HepG2 (cell line): ENCODE data around the gene ANKRD65. TPM values are rescaled to one million over a fixed set of nuclear protein-coding genes. Genes with fewer than 3 reads are reported as not detected.

Experiments
- BRF2 ChIP-seq: sonication (generic); formaldehyde crosslinking; IDR thresholded peaks from 2 replicates; pipeline ENCODE4 v1.8.1; 2022; ENCODE audit warnings: mild to moderate bottlenecking, missing genetic modification reagents
- KDM1A ChIP-seq: IDR thresholded peaks from 2 replicates; pipeline ENCODE4 v1.6.1; 2016; ENCODE audit warnings: missing compliant biosample characterization
- KDM5B ChIP-seq: sonication (generic); formaldehyde crosslinking; IDR thresholded peaks from 2 replicates; pipeline ENCODE4 v1.4.0; 2020; ENCODE audit warnings: missing genetic modification reagents, mild to moderate bottlenecking, borderline replicate concordance
- KDM6A ChIP-seq: IDR thresholded peaks from 2 replicates; pipeline ENCODE4 v1.6.1; 2016; ENCODE audit warnings: low read depth
- LCORL ChIP-seq, 2 experiments: fragments of 450-650 bp in 1 of 2; sonication (generic) in 1 of 2; formaldehyde crosslinking in 1 of 2; IDR thresholded peaks; 2 replicates each; pipeline versions ENCODE4 v1.5.0 to v1.6.1; 2017 to 2020; ENCODE audit warnings: antibody characterized with exemption in 1 of 2, missing genetic modification reagents in 1 of 2
- MAX ChIP-seq: IDR thresholded peaks from 2 replicates; pipeline ENCODE4 v1.6.1; 2012; ENCODE audit warnings: inconsistent platforms
- NFE2L1 ChIP-seq: sonication (generic); formaldehyde crosslinking; IDR thresholded peaks from 2 replicates; pipeline ENCODE4 v1.4.0; 2020; ENCODE audit warnings: missing genetic modification reagents, mild to moderate bottlenecking, borderline replicate concordance
- NFRKB ChIP-seq: fragments of 450-650 bp; IDR thresholded peaks from 2 replicates; pipeline ENCODE4 v1.6.1; 2017
- POLR2AphosphoS2 ChIP-seq: IDR thresholded peaks from 2 replicates; pipeline ENCODE4 v1.6.1; 2011; ENCODE audit warnings: low read depth, low read length, improper control_type of control experiment
- PREB ChIP-seq: sonication (generic); formaldehyde crosslinking; IDR thresholded peaks from 2 replicates; pipeline ENCODE4 v1.4.0; 2020; ENCODE audit warnings: missing genetic modification reagents
- RORA ChIP-seq: sonication (generic); formaldehyde crosslinking; IDR thresholded peaks from 2 replicates; pipeline ENCODE4 v1.5.0; 2020; ENCODE audit warnings: mild to moderate bottlenecking, missing genetic modification reagents, moderate library complexity
- SMAD9 ChIP-seq: sonication (generic); formaldehyde crosslinking; IDR thresholded peaks from 2 replicates; pipeline ENCODE4 v1.5.1; 2020; ENCODE audit warnings: mild to moderate bottlenecking, missing genetic modification reagents
- SMYD3 ChIP-seq: sonication (generic); formaldehyde crosslinking; IDR thresholded peaks from 2 replicates; pipeline ENCODE4 v1.8.1; 2023; ENCODE audit warnings: mild to moderate bottlenecking, missing genetic modification reagents
- TGIF2 ChIP-seq: IDR thresholded peaks from 2 replicates; pipeline ENCODE4 v1.6.1; 2016; ENCODE audit warnings: control low read depth, missing compliant biosample characterization
- ZBTB4 ChIP-seq: sonication (generic); formaldehyde crosslinking; IDR thresholded peaks from 2 replicates; pipeline ENCODE4 v1.4.0; 2020; ENCODE audit warnings: missing genetic modification reagents, mild to moderate bottlenecking, borderline replicate concordance
- ZNF143 ChIP-seq: sonication (generic); formaldehyde crosslinking; IDR thresholded peaks from 2 replicates; pipeline ENCODE4 v1.4.0; 2020; ENCODE audit warnings: missing genetic modification reagents
- ZNF20 ChIP-seq: sonication (generic); formaldehyde crosslinking; IDR thresholded peaks from 2 replicates; pipeline ENCODE4 v1.4.0; 2020; ENCODE audit warnings: mild to moderate bottlenecking, moderate library complexity, missing genetic modification reagents
- ZNF224 ChIP-seq: sonication (generic); formaldehyde crosslinking; IDR thresholded peaks from 2 replicates; pipeline ENCODE4 v1.5.0; 2020; ENCODE audit warnings: mild to moderate bottlenecking, missing genetic modification reagents
- ZNF251 ChIP-seq: sonication (generic); formaldehyde crosslinking; IDR thresholded peaks from 2 replicates; pipeline ENCODE4 v1.9.0; 2021; ENCODE audit warnings: mild to moderate bottlenecking, missing genetic modification reagents
- ZNF292 ChIP-seq: sonication (generic); formaldehyde crosslinking; IDR thresholded peaks from 2 replicates; pipeline ENCODE4 v1.8.1; 2022; ENCODE audit warnings: mild to moderate bottlenecking, low read depth, missing genetic modification reagents, borderline replicate concordance
- ZNF451 ChIP-seq: sonication (generic); formaldehyde crosslinking; IDR thresholded peaks from 2 replicates; pipeline ENCODE4 v1.5.0; 2020; ENCODE audit warnings: mild to moderate bottlenecking, missing genetic modification reagents
- ZNF574 ChIP-seq: sonication (generic); formaldehyde crosslinking; IDR thresholded peaks from 2 replicates; pipeline ENCODE4 v1.4.0; 2020; ENCODE audit warnings: missing genetic modification reagents
- polyA plus RNA-seq, 8 experiments: library from polyadenylated mRNA; depleted of rRNA in 3 of 8; stranded (reverse) in 7 of 8; unstranded in 1 of 8; fragments of >200 nt; fragmentation: Illumina TruSeq in 4 of 8; extraction: Trizol in 4 of 8; gene quantifications; 2 replicates each; pipeline versions ENCODE4 v1.2.1 to v1.2.3, GENCODE V29; 2011 to 2016; ENCODE audit warnings: low read depth in 4 of 8, missing spikeins in 1 of 8, mixed read lengths in 1 of 8; ENCODE audit not compliant: insufficient read depth in 1 of 8
- total RNA-seq, 5 experiments: library from RNA; depleted of rRNA; stranded (reverse); fragments of >200 nt; fragmentation: Illumina TruSeq; extraction: Trizol; gene quantifications; 2 replicates each; pipeline ENCODE4 v1.2.3, GENCODE V29; 2016; ENCODE audit warnings: low read depth in 1 of 5

Gene ANKRD65
- total and polyA plus RNA-seq, 2 of the 13 experiments (the other 11 are each of a cell fraction or from before 2014, with no cell fraction given), result 12.1 to 30.1 TPM

DNA sequence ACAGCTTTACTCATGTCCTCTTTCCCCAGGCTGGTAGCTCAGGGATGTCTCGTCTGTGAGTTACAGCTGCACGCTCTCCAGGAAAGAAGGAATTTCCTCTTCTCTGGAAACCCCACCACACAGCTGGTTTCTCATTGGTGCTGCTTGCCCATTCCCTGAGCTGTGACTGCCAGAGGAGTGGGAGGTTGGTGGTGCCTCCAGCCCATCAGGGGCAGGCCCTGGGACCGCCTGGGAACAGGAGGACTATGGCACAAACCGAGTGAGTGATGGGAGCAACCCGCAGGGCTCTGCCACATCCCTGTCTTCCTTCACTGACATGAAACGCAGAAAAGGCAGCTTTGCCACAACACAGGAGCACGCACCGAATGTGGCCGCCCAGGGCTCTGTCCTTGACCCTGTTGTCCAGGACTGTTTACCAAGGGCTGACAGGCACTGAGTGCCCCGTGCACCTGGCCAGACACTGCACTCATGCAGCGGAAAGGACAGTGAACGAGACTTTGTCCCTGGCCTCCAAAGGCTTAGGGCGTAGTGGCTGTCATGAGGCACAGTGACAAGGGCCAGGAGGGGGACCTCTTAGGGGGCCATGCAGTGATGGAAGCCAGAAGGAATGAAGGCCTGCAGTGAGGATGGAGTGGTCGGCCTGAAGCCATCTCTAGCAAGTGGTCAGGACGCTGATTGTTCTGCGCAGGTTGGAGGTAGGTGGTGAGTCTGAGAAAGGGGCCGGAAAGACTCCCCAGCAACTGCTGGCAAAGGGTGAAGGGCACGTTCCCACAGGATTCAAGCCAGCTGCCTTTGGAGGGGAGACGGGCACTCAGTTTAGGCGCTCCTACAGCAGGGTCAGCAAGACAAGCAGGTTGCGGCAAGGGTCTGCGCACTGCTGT lies 20.3 kb downstream of the ANKRD65 start (continued):
- TF ChIP-seq TGIF2 (CRISPR knock-in tag) (peak; percentile 99), RORA (CRISPR knock-in tag) (no peak), ZNF143 (CRISPR knock-in tag) (peak; percentile 75), POLR2AphosphoS2 (0 out of 2 replicates have a peak, but pooled peaks have one; percentile 44), NFE2L1 (CRISPR knock-in tag) (no peak), LCORL (IDR thresholded peaks at IDR 0.05) (no peak), LCORL (CRISPR knock-in tag; IDR thresholded peaks at IDR 0.05) (peak; percentile 96), KDM6A (CRISPR knock-in tag) (peak; percentile 99), MAX (no peak), ZNF451 (CRISPR knock-in tag) (peak; percentile 89), PREB (CRISPR knock-in tag) (no peak), ZNF224 (CRISPR knock-in tag) (no peak), KDM5B (CRISPR knock-in tag) (peak; percentile 83; the same call in 1 of the 2 replicates), ZBTB4 (CRISPR knock-in tag) (no peak), SMYD3 (CRISPR knock-in tag) (no peak; the same call in 1 of the 2 replicates), BRF2 (CRISPR knock-in tag) (peak; percentile 55; the same call in 1 of the 2 replicates), NFRKB (no peak), SMAD9 (CRISPR knock-in tag) (peak; percentile 84; the same call in 1 of the 2 replicates), ZNF574 (CRISPR knock-in tag) (peak; percentile 92), ZNF251 (CRISPR knock-in tag) (no peak), ZNF20 (CRISPR knock-in tag) (no peak), KDM1A (CRISPR knock-in tag) (peak; percentile 84), ZNF292 (CRISPR knock-in tag) (peak; percentile 99)
